HG02798 (cell line): ENCODE measurements around the gene CHST10.
"Not testable (repeated sequence)": the region's sequence is repeated elsewhere in the genome, so short reads cannot be mapped to it uniquely, and the experiment has no call there.

Experiments
- ATAC-seq: cut with Tn5 transposase; IDR thresholded peaks from one replicate; pipeline ENCODE4 v1.9.1; 2021; ENCODE audit warnings: mild to moderate bottlenecking; ENCODE audit not compliant: unreplicated experiment, poor library complexity

The CHST10 gene

GRCh38 chr2:100395532-100396350 lies 21.7 kb downstream of the CHST10 start:
- no peak for ATAC-seq

DNA sequence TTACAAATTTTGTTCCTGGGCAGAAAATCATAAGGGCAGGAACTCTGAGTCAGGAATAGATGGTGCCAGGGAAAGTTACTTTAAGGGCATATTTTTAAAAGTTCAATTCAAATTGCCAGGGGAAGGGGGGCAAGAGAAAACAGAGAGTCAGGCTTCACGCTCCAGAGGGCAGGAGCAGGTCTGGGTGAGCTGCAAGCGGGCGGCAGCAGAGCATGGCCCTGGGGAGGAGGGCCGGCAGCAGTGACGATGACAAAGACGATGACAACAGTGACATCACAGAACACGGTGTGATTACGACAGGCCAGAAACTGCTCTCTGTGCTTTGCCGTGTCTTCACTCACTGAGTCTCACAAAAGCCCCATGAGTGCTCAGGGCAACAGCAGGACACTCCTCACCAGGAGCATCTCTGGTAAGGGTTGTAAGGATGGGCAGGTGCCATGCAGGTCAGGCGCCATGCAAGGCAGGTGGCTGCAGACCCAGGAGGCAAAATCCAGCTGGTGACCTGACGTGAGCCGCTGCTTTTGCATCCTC lies 23.3 kb downstream of the CHST10 start:
- ATAC-seq: peak; percentile 33

DNA sequence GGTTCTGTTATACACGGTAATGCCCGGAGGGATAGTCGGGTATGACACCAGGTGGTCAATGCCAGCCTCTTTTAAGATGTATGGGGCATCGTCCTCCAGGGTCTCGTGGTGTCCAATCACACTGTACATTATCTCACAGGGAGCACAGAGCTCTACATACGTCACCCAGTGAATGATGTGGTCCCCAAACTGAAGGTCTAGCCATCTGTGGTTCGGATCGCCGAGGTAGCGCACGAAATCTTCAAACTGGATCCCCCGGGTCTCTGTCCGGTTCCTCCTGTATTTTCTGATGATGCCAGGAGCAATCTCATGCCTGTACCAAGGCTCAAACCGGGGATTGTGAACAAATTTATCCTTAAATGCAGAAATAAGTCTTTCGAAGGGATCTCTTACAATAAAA lies 24.1 kb downstream of the CHST10 start:
- ATAC-seq: no peak

DNA sequence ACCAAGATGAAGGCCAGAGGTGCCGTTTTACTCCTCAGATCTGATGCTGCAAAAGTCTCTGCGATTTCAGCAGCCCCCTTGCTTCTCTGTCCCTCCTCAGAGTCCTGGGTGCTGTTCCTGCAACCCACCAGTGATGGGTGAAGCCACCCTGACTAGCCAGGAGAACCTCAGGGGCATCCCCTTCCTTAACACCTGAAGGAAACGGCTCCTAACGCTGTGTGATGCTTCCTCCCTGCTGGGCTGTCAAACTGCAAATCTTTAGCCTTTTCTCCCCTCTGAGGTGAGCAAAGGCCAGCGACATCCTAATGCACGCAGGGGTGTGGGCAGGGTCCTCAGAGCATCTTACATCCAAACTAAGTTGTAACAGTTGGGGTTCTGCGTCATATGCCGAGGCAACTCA lies 24.8 kb downstream of the CHST10 start:
- ATAC-seq: no peak

DNA sequence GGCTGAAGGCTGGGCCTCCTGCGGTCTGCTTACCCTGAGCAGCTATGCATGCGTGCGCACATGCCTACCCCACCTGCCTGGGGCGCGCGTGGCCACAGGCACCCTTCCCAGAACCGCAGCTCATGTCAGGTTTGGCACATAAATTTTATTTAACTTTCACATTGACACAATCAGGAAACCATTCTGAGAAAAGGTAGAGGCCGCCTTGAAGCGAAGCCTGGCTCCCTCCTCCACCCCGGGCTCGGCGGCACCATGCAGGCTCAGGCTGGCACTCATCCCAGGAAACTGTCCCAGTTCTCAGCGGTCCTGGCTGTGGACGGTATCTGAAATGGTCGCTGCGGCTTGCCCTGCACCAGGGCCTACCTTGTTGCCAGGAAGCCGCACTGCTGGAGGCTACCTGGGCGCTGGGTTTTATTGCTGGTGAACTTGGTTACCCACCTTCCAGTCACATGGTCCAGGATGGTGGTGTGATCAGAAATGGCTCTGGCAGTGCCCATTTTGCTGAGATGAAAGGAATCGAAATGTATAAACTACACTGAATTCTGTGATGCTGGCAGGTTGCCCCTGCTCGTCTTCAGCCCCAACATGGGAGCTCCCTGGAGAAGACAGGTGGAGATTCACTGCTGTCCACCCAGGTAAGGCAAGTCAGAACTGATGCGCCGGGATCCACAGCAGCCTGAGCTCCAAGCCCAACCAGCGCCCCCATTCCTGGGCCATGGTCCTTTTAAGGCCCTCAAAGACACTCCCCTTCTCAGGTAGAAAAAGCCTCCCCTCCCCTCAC lies 25.5 kb downstream of the CHST10 start:
- no peak for ATAC-seq

GRCh38 chr2:100390001-100390940 lies 27.2 kb downstream of the CHST10 start:
- no peak for ATAC-seq

- no peak for ATAC-seq
These were observed 28.8 kb downstream of the CHST10 start for GRCh38 chr2:100388703-100389102.

- no peak for ATAC-seq
These were observed 33.5 kb downstream of the CHST10 start for GRCh38 chr2:100383954-100384353.

DNA sequence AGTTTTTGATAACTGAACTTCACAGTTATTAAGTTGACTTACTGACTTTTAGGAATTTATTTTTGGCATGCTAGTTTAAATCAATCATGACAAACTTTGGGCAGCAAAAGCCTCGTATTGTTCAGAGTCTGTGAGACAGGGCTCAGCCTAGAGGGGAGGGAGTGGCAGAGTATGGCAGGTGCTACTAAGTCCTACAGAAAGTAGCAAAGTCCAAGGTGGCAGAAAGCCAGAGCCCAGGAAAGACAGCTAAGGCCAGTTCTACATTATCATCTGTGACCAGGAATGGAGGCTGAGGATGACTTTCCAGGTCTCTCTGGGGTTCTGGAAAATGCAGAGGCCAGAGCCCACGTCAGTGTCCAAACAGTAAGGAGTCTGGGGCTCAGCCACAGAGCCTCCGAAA lies 34.2 kb downstream of the CHST10 start:
- no peak for ATAC-seq

DNA sequence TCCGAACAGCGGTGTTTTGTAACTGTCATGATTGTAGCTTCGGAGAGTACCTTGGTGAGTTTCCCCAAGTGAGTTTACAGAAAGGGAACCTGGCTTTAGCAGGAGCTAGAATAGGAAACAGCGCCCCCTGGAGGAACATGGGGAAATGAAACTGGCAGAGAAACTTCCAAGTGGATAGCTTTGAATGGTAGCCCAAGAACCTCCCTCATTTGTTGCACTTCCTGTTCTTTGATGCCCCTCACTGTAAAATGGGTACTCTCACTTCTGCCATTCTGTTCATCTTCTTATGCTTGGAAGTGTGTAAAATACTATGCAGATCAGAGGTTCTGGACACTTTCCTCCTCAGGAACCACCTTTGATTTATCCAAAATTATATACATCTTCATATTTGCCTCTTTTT lies 36.2 kb downstream of the CHST10 start:
- ATAC-seq: peak; percentile 74

- no peak for ATAC-seq
These were observed 36.8 kb downstream of the CHST10 start for GRCh38 chr2:100380681-100381080.

DNA sequence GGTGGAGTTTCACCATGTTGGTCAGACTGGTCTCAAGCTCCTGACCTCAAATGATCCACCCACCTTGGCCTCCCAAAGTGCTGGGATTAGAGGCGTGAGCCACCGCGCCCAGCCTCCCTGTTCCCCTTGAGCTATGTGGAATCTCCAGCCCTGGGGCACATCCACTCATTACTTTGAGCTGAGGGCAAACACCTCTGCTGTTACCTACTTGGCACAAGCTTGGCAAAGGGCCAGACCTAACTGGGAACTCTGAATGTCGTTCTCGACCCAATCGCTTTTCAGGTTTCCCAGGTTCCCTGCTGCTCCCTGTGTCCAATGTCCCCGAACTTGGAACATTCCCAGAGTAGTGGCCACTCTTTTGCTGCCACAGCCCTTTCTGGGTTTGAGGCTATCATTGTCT lies 40.6 kb downstream of the CHST10 start:
- no peak for ATAC-seq

DNA sequence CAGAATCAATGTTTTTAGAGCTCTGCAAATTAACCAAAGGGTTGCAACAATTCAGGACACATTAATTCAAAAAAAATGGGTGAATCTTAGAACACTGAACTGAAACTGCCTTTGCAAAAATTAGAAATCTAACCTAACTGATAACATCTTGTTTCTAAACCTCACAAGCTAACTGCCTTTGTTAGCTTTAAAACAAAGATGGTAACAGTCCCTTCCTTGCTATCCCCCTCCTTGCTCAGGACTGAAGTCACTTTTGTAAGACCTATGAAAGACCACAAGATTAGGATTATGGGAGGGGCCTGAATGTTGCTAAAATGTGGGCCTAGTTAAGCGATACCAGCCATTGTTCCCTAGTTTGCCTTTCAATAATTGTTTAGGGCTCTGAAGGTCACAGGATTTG lies 50.3 kb downstream of the CHST10 start:
- ATAC-seq: no peak

DNA sequence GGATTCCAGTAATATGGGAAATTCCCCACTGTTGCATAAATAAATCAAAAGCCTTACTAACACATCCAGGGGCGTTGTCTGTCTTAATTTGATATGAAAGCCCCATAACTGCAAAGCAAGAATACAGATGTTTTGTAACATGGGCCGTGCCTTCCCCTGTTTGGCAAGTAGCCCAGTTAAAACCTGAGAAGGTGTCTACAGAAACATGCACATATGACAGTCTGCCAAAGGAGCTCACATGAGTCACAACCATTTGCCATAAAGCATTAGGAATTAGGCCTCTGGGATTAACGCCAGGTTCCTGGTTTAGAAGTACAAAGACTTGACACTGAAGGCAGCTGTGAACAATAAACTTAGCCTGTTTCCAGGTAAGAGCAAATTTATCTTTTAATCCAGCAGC lies 52.0 kb downstream of the CHST10 start:
- ATAC-seq: no peak

DNA sequence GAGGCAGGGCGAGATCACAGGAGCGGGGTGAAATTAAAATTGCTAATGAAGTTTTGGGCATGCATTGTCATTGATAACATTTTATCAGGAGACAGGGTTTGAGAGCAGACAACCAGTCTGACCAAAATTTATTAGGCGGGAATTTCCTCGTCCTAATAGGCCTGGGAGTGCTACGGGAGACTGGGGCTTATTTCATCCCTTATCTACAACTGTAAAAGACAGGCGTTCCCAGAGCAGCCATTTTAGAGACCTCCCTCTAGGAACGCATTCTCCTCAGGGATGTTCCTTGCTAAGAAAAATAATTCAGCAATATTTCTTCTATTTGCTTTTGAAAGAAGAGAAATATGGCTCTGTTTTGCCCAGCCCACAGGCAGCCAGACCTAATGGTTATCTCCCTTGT lies 55.2 kb downstream of the CHST10 start:
- ATAC-seq: not testable (repeated sequence)

DNA sequence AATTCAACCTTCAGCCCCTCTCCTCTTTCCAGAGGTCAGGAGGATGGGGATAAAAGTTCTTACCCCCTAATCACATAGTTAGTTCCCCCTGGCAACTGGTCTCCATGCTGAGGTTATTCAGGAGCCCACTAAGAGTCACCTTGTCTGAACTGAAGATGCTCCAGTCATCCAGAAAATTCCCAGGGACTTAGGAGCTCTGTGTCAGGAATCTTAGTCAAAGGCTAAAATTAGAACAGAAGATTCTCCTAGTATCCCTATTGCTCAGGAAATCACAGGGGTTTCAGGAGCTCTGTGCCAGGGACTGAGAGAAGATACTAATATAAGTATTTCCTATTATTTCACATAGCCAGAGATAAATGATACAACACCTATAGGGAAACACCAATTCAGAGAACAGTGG lies 57.9 kb downstream of the CHST10 start:
- ATAC-seq: no peak

GRCh38 chr2:100358554-100358953 lies 58.9 kb downstream of the CHST10 start:
- ATAC-seq: no peak

DNA sequence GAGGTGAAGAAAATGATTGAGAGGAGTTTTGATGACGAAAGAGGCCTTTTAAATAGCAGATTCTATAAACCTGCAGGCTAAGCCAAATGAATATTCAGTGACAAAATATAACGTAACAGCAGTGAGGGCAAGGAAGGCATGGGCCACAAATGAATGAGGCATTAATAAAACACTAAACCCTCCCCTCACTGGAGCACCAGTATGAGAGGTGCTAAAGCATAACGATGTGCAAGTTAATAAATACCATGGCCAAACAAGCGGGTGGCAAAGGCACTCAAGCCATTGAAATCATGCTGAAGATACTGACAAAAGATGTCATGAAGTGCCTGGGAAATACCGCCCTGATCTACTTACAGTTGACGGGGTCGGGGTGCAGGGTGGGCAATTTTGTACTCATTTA lies 64.9 kb downstream of the CHST10 start:
- no peak for ATAC-seq

DNA sequence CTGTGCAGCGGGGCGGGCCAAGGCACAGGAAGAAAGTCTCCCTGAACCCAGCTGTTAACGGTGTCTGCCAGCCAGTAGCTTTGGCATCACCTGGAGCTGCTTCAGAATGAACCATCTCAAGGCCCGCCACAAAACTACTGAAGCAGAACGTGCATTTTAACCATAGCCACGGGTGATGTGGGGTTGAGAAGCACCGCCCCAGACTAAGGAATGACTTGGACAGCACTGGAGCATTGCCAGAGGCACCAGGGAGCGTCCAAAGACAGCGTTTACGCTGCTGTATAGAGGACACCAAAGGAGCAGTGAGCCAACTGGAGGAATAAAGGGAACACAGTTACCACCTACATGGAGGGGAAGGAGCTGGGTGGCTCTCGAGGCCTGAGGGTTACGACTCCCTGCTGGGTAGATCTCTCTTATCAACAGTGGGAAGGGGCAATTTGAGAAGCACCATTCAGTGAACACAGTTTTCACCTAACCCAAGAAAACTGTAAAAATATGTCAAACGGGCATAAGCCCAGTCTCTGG lies 66.7 kb downstream of the CHST10 start:
- no peak for ATAC-seq

DNA sequence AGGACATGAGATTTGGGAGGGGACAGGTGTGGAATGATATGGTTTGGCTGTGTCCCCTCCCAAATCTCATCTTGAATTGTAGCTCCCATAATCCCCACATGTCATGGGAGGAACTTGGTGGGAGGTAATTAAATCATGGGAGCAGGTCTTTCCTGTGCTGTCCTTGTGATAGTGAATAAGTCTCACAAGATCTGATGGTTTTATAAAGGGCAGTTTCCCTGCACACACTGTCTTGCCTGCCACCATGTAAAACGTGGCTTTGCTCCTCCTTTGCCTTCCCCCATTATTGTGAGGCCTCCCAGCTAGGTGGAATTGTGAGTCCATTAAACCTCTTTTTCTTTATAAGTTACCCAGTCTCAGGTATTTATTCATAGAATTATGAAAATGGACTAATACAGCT lies 72.3 kb downstream of the CHST10 start:
- ATAC-seq: not testable (repeated sequence)
